GM12874 (cell line): Measurements from ENCODE around the gene FRS2.

Source experiments
- CTCF ChIP-seq: IDR thresholded peaks from 2 replicates; pipeline ENCODE4 v1.5.1; 2011; ENCODE audit warnings: low read depth, mild to moderate bottlenecking, control low read depth, low read length, moderate library complexity; ENCODE audit not compliant: insufficient read depth

The FRS2 gene

GRCh38 chr12:69553628-69554248, 83.5 kb downstream of the FRS2 start:
- TF ChIP-seq CTCF, result no peak

- TF ChIP-seq CTCF, result no peak
These were observed 85.3 kb downstream of the FRS2 start for GRCh38 chr12:69555461-69555860.

- TF ChIP-seq CTCF, result no peak
These were observed 86.2 kb downstream of the FRS2 start for GRCh38 chr12:69556383-69556782.

DNA sequence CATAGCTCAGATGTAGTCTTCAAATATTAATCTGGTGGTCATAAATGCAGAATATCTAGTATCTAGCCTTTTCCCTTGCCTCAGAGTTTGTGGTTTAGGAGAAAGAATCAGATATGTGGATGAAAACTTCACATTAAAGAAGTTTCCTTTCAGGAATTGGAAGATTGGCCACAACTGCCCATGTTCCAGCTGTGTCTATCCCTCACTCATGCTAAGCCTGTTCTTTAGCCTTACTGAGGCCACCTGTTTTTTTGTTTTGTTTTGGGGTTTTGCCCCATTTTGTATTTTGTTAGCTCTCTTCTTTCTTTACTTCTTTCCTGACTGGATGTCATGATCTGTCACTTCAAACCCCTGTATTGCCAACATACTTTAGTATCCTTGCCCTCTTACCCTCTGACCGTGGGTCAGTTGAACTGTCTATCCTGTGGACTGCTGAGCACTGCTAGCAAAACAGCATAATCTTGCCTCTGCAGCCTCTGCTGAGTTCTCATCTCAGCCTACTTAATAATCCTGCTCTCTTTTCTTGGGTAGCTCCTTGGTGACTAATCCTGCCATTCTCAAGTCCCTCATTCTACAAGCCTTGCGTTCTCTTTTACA, 93.1 kb downstream of the FRS2 start:
- no peak for TF ChIP-seq CTCF

DNA sequence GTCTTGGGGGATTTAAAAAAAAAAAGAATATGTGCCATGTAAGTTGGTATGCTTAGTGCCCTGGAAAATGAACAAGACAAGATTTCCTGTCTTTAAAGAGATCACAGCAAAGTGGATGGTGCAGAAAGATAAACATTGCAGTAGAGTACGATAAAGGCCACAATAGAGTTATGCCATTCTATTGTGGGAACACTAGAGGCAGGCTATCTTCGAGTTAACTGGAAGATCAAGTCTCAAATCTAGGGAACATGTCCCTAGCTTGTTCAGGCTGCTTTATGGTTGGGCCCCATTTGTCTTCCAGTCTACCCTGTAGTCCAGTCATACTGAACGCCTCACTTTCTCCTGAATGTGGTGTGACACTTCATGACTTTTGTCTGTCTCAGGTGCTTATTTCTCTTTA, 96.4 kb downstream of the FRS2 start:
- no peak for TF ChIP-seq CTCF

DNA sequence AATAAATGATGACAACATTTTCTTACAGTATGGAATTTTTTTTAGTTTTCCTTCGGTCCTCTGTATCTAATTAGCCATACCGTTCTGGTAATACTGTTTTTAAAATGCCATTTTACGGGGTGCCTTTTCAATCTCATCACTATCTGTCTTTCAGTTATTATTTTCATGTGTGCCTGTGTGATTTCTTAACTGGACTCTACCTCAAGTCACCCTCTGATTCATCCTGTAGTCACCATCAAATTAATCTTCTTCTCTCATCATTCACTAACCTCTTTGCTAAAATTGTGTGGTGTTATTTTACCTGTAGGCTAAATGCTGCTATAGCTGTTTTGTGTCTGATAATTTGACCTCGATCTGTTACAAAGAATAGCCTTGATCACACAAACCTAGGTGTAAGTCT, 99.0 kb downstream of the FRS2 start:
- TF ChIP-seq CTCF, result no peak

DNA sequence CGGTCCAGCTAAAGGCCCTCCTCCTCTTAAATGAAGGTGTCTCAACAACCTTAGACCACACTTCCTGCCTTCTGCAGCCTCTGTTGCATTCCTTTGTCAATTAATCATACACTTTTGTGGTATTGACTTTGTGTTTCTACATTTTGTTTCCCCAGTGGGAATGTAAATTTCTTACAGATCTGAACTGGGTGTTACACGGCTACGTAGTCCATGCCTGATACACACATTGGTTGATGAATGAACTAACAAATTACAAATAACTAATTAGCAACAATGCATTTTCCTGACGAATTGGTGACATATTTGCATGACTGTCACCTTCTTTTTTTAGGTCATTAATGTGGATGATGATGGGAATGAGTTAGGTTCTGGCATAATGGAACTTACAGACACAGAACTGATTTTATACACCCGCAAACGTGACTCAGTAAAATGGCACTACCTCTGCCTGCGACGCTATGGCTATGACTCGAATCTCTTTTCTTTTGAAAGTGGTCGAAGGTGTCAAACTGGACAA, 99.9 kb downstream of the FRS2 start:
- no peak for TF ChIP-seq CTCF
